Measurements from ENCODE around the gene CITED4.

- TF ChIP-seq CTCF (IDR thresholded peaks at IDR 0.05) (no peak), POLR2A (IDR thresholded peaks at IDR 0.05) (no peak)
Observed at GRCh38 chr1:40878906-40879305, 16.7 kb upstream of the CITED4 start.
